ENCODE results near the gene LIME1. TPM values are rescaled to one million over a fixed set of nuclear protein-coding genes. Genes with fewer than 3 reads are reported as not detected.

The LIME1 gene
- total and polyA plus RNA-seq, 2 of the 4 experiments (the other 2 are of a cell fraction): 0.36 to 7.8 TPM

DNA sequence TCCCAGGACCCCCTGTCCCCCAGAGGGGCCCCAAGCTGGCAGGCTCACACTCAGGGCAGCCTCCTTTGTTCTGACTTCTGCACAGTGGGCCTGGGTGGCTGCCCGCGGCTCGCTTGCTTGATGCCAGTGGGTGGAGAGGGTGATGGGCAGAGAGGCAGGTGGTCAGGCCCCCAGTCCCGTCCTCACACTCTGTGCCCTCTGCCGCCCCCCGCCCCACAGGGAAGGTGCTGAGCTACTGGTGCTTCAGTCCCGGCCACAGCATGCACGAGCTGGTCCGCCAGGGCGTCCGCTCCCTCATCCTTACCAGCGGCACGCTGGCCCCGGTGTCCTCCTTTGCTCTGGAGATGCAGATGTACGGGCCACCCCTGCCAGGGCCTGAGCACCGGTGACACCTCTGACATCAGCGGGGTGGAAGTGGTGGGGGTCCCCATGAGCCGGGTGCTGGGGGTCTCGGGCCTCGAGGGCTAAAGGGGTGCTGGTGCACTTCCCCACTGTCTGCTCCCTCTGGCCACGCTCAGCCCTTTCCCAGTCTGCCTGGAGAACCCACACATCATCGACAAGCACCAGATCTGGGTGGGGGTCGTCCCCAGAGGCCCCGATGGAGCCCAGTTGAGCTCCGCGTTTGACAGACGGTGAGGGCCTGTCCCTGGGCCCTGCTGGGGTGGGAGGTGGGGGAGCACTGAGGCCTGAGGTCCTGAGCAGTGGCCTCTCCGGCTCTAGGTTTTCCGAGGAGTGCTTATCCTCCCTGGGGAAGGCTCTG is 48.9 kb upstream of the LIME1 start:
- WGBS, 2 experiments (ENCODE audit: extremely low coverage in 2 of 2, insufficient read length in 1 of 2): 96% methylated on average over 10 of the region's 29 CpGs; no CpG with 5 or more reads in 1 of the 2 experiments
- Histone ChIP-seq H3K4me3 (ENCODE audit: insufficient read depth, low read depth, low read length) (no peak overlapping the region), H4K8ac (ENCODE audit: low read depth in 2 of 2, low read length in 2 of 2) (peak overlapping the region; percentile 83 to 98), H3K79me1 (ENCODE audit: low read depth in 1 of 2, low read length in 2 of 2) (peaks cover 10 to 33% of the 10 kb centered on the region in 2 experiments; a peak in 3 of 4 replicates), H3K27me3 (ENCODE audit: control insufficient read depth, insufficient read depth, low read length) (no peaks in the 10 kb centered on the region), H4K20me1 (ENCODE audit: insufficient read depth, low read length) (no peaks in the 10 kb centered on the region), H3K56ac (ENCODE audit: extremely low read depth, insufficient read depth, low read length) (no peak overlapping the region), H4K5ac (ENCODE audit: low read depth, low read length) (peak overlapping the region; percentile 94), H3K27ac (ENCODE audit: insufficient read depth, low read length) (peak overlapping the region; percentile 63), H3K18ac (ENCODE audit: low read depth, low read length) (peak overlapping the region; percentile 16; the same call in 1 of the 2 replicates), H2BK120ac (ENCODE audit: low read depth, low read length) (peak overlapping the region; percentile 95), H4K91ac (ENCODE audit: insufficient read depth, low read depth, low read length) (peak overlapping the region; percentile 92), H2BK20ac (ENCODE audit: low read depth, low read length) (0 out of 2 replicates have a peak overlapping the region, but pooled peaks have one; percentile 82), H3K9me1 (ENCODE audit: insufficient read depth, low read length) (peaks cover 20% of the 10 kb centered on the region), H3K4ac (ENCODE audit: low read depth, low read length) (peak overlapping the region; percentile 98), H2BK15ac (ENCODE audit: low read depth, low read length) (no peak overlapping the region; the same call in 2 of the 3 replicates), H2BK5ac (ENCODE audit: low read depth, low read length, poor library complexity, severe bottlenecking) (peak overlapping the region; percentile 96), H3K9me3 (ENCODE audit: control insufficient read depth, insufficient read depth, low read length) (no peaks in the 10 kb centered on the region), H2AFZ (replicated peaks; ENCODE audit: low read length, poor library complexity) (no peak overlapping the region), H3K14ac (replicated peaks; ENCODE audit: low read depth, low read length) (peak overlapping the region; percentile 73), H3K4me1 (ENCODE audit: control insufficient read depth, insufficient read depth, low read length) (peaks cover 23% of the 10 kb centered on the region), H2AK5ac (ENCODE audit: low read depth, low read length) (peak overlapping the region; percentile 99), H2AK9ac (replicated peaks; ENCODE audit: low read depth, low read length, poor library complexity) (peak overlapping the region; percentile 90), H3K36me3 (ENCODE audit: control insufficient read depth, insufficient read depth, low read length) (0 out of 2 replicates have a peak, but pooled peaks cover 3% of the 10 kb centered on the region), H3K9ac (ENCODE audit: low read depth, low read length) (no peak overlapping the region), H3K4me2 (ENCODE audit: low read depth, low read length) (no peak overlapping the region), H3K23ac (ENCODE audit: low read depth, low read length) (peak overlapping the region; percentile 69; the same call in 1 of the 2 replicates)
- no TSS peak for BruUV-seq (replicated peaks)
- ChIA-PET CTCF (no interaction called here), POLR2A (ENCODE audit: unreplicated experiment) (no interaction called here)
- ATAC-seq (ENCODE audit: low read depth) (no peak), DNase-seq (no peak)
- intact Hi-C loops (cut with micrococcal nuclease): no loop called here
- TF ChIP-seq CEBPB (IDR thresholded peaks at IDR 0.05; ENCODE audit: low read depth, low read length): no peak
- no peak for TF ChIP-seq CHD1 (IDR thresholded peaks at IDR 0.05; ENCODE audit: low read depth, low read length)
- TF ChIP-seq RCOR1 (IDR thresholded peaks at IDR 0.05; ENCODE audit: insufficient replicate concordance, low read length): no peak
- no peak for TF ChIP-seq BHLHE40 (IDR thresholded peaks at IDR 0.05; ENCODE audit: low read depth, low read length)
- TF ChIP-seq FOS (IDR thresholded peaks at IDR 0.05; ENCODE audit: low read depth, low read length): no peak
- TF ChIP-seq ELK1 (IDR thresholded peaks at IDR 0.05; ENCODE audit: borderline replicate concordance, low read depth, low read length): no peak
- TF ChIP-seq MAZ (IDR thresholded peaks at IDR 0.05; ENCODE audit: borderline replicate concordance, low read depth, low read length): no peak
- TF ChIP-seq MAFK (IDR thresholded peaks at IDR 0.05; ENCODE audit: low read depth, low read length): no peak
- TF ChIP-seq RFX5 (IDR thresholded peaks at IDR 0.05; ENCODE audit: low read depth, low read length): no peak
- no peak for TF ChIP-seq MXI1 (IDR thresholded peaks at IDR 0.05; ENCODE audit: borderline replicate concordance, low read depth, low read length)
- no peak for TF ChIP-seq POLR2A (IDR thresholded peaks at IDR 0.05; ENCODE audit: low read depth, low read length)
- TF ChIP-seq CTCF (conservative IDR thresholded peaks at IDR 0.05; ENCODE audit: low read depth, low read length): no peak
- TF ChIP-seq RAD21 (IDR thresholded peaks at IDR 0.05; ENCODE audit: low read length): no peak
- TF ChIP-seq NFE2L2 (IDR thresholded peaks at IDR 0.05; ENCODE audit: low read depth, low read length): no peak
- TF ChIP-seq SMC3 (IDR thresholded peaks at IDR 0.05; ENCODE audit: low read depth, low read length): no peak
- dilution Hi-C loops (cut with HindIII; ENCODE audit: low sequenced_read_pairs, unreplicated experiment): no loop called here
- in situ Hi-C loops (cut with MboI; ENCODE audit: low sequenced_read_pairs): no loop called here

All from IMR-90 (cell line).